Loucy (cell line): Measurements from ENCODE around the gene CENPH.
"Not testable (repeated sequence)": the region's sequence is repeated elsewhere in the genome, so short reads cannot be mapped to it uniquely, and the experiment has no call there.

Experiments
- CTCF ChIP-seq: fragments of 200-600 bp; sonication (generic); conservative IDR thresholded peaks from 2 replicates; pipeline ENCODE4 v1.5.1; 2014; ENCODE audit warnings: mild to moderate bottlenecking, antibody characterized with exemption, low read length
- EZH2phosphoT487 ChIP-seq: fragments of 200-600 bp; IDR thresholded peaks from 2 replicates; pipeline ENCODE4 v1.6.1; 2018; ENCODE audit warnings: antibody characterized with exemption, mild to moderate bottlenecking, moderate library complexity, borderline replicate concordance

DNA sequence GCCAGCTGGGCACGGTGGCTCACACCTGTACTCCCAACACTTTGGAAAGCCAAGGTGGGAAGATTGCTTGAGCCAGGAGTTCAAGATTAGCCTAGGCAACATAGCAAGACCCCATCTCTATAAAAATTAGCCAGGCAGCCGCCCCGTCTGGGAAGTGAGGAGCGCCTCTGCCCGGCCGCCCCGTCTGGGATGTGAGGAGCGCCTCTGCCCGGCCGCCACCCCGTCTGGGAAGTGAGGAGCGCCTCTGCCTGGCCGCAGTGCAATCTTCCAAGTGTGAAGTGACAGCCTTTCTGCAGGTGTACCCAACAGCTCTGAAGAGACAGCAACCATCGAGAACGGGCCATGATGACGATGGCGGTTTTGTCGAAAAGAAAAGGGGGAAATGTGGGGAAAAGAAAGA is 31.0 kb downstream of the CENPH start:
- TF ChIP-seq CTCF, EZH2phosphoT487: not testable (repeated sequence)
